ENCODE results near the gene FRMD1.

Gene FRMD1

GRCh38 chr6:168071620-168072019 is 7.4 kb downstream of the FRMD1 start:
- Histone ChIP-seq H3K9me3 (replicated peaks in 1 of 11) (peaks cover 18 to 27% (median 20%) of the 10 kb centered on the region in 11 experiments), H3K36me3 (no peaks in the 10 kb centered on the region), H3K27ac (no peak overlapping the region), H3K27me3 (no peaks in the 10 kb centered on the region), H3K4me1 (peaks cover 0 to 36% (median 21%) of the 10 kb centered on the region in 10 experiments; a peak in 18 of 20 replicates), H3K4me2 (peak overlapping the region in 8 of 11 experiments; percentile 62 to 81 (median 74); a peak in 17 of 22 replicates), H3K9ac (no peak overlapping the region), H4K20me1 (no peaks in the 10 kb centered on the region), H3K4me3 (no peak overlapping the region)
- TF ChIP-seq Cebpa-rat (IDR thresholded peaks at IDR 0.05): no peak

GRCh38 chr6:168070804-168071203 is 8.2 kb downstream of the FRMD1 start:
- Histone ChIP-seq H3K27ac (no peak overlapping the region), H3K4me1 (peaks cover 0 to 30% (median 20%) of the 10 kb centered on the region in 10 experiments; a peak in 18 of 20 replicates), H3K4me2 (peak overlapping the region in 1 of 11 experiments; percentile 77; a peak in 1 of 22 replicates), H4K20me1 (no peaks in the 10 kb centered on the region), H3K27me3 (no peaks in the 10 kb centered on the region), H3K9ac (no peak overlapping the region), H3K4me3 (no peak overlapping the region), H3K9me3 (replicated peaks in 1 of 11) (peaks cover 10 to 18% (median 12%) of the 10 kb centered on the region in 11 experiments), H3K36me3 (no peaks in the 10 kb centered on the region)
- TF ChIP-seq Cebpa-rat (IDR thresholded peaks at IDR 0.05): no peak

GRCh38 chr6:168067081-168067759 is 11.8 kb downstream of the FRMD1 start:
- Histone ChIP-seq H3K27ac (no peak overlapping the region), H3K4me3 (no peak overlapping the region), H3K27me3 (no peaks in the 10 kb centered on the region), H4K20me1 (no peaks in the 10 kb centered on the region), H3K9ac (no peak overlapping the region), H3K36me3 (no peaks in the 10 kb centered on the region), H3K4me2 (no peak overlapping the region), H3K9me3 (replicated peaks in 1 of 11) (no peaks in the 10 kb centered on the region; a peak in 1 of 22 replicates), H3K4me1 (peaks cover 0 to 11% (median 10%) of the 10 kb centered on the region in 10 experiments; a peak in 18 of 20 replicates)
- no peak for TF ChIP-seq Cebpa-rat (IDR thresholded peaks at IDR 0.05)

- H3K27ac ChIP-seq: no peak overlapping the region
- no peak overlapping the region for H3K9ac ChIP-seq
- no peak for TF ChIP-seq Cebpa-rat (IDR thresholded peaks at IDR 0.05)
- H3K27me3 ChIP-seq: no peaks in the 10 kb centered on the region
- H4K20me1 ChIP-seq: no peaks in the 10 kb centered on the region
- no peaks in the 10 kb centered on the region for H3K36me3 ChIP-seq
- H3K4me3 ChIP-seq: no peak overlapping the region
- peaks cover 0 to 10% (median 2%) of the 10 kb centered on the region in 10 experiments; a peak in 10 of 20 replicates for H3K4me1 ChIP-seq
- H3K9me3 ChIP-seq (replicated peaks in 1 of 11): no peaks in the 10 kb centered on the region; a peak in 1 of 22 replicates
- H3K4me2 ChIP-seq: no peak overlapping the region
Observed at GRCh38 chr6:168064226-168064807, 14.7 kb downstream of the FRMD1 start.

- no peaks in the 10 kb centered on the region; a peak in 1 of 22 replicates for H3K9me3 ChIP-seq (replicated peaks in 1 of 11)
- H3K27me3 ChIP-seq: no peaks in the 10 kb centered on the region
- no peak overlapping the region for H3K4me3 ChIP-seq
- H3K36me3 ChIP-seq: no peaks in the 10 kb centered on the region
- H3K27ac ChIP-seq: no peak overlapping the region
- H3K4me2 ChIP-seq: no peak overlapping the region
- no peak for TF ChIP-seq Cebpa-rat (IDR thresholded peaks at IDR 0.05)
- no peak overlapping the region for H3K9ac ChIP-seq
- H3K4me1 ChIP-seq: peaks cover 0 to 18% (median 10%) of the 10 kb centered on the region in 10 experiments; a peak in 17 of 20 replicates
- H4K20me1 ChIP-seq: no peaks in the 10 kb centered on the region
Observed at GRCh38 chr6:168063431-168063830, 15.6 kb downstream of the FRMD1 start.

- Histone ChIP-seq H3K4me1 (peaks cover 0 to 19% (median 10%) of the 10 kb centered on the region in 10 experiments; a peak in 17 of 20 replicates), H4K20me1 (no peaks in the 10 kb centered on the region), H3K27me3 (no peaks in the 10 kb centered on the region), H3K27ac (no peak overlapping the region), H3K9me3 (replicated peaks in 1 of 11) (no peaks in the 10 kb centered on the region; a peak in 1 of 22 replicates), H3K4me3 (no peak overlapping the region), H3K4me2 (no peak overlapping the region), H3K36me3 (no peaks in the 10 kb centered on the region), H3K9ac (no peak overlapping the region)
- no peak for TF ChIP-seq Cebpa-rat (IDR thresholded peaks at IDR 0.05)
Observed at GRCh38 chr6:168062346-168063289, 16.4 kb downstream of the FRMD1 start.

GRCh38 chr6:168061269-168062210 is 17.5 kb downstream of the FRMD1 start:
- Histone ChIP-seq H3K27me3 (no peaks in the 10 kb centered on the region), H3K4me3 (no peak overlapping the region), H3K4me2 (no peak overlapping the region), H3K9ac (no peak overlapping the region), H4K20me1 (no peaks in the 10 kb centered on the region), H3K4me1 (peaks cover 0 to 28% (median 10%) of the 10 kb centered on the region in 10 experiments; a peak in 17 of 20 replicates), H3K9me3 (replicated peaks in 1 of 11) (no peaks in the 10 kb centered on the region; a peak in 1 of 22 replicates), H3K27ac (no peak overlapping the region), H3K36me3 (no peaks in the 10 kb centered on the region)
- no peak for TF ChIP-seq Cebpa-rat (IDR thresholded peaks at IDR 0.05)

- H3K27me3 ChIP-seq: no peaks in the 10 kb centered on the region
- H3K36me3 ChIP-seq: no peaks in the 10 kb centered on the region
- H3K4me3 ChIP-seq: no peak overlapping the region
- peaks cover 0 to 35% (median 16%) of the 10 kb centered on the region in 10 experiments; a peak in 17 of 20 replicates for H3K4me1 ChIP-seq
- 0 out of 22 replicates have a peak overlapping the region, but pooled peaks of 1 of the 11 experiments have one; percentile 8 for H3K27ac ChIP-seq
- H4K20me1 ChIP-seq: no peaks in the 10 kb centered on the region
- H3K9me3 ChIP-seq (replicated peaks in 1 of 11): no peaks in the 10 kb centered on the region; a peak in 1 of 22 replicates
- no peak overlapping the region for H3K9ac ChIP-seq
- no peak for TF ChIP-seq Cebpa-rat (IDR thresholded peaks at IDR 0.05)
- no peak overlapping the region for H3K4me2 ChIP-seq
Observed at GRCh38 chr6:168060521-168060931, 18.5 kb downstream of the FRMD1 start.

Data from BLaER1 treated with 17β-estradiol and CSF1 and Interleukin-3, amounts not matched to agents 10 nM and 100 nM (cell line).